ENCODE measurements around the gene SIAH2. TPM values are rescaled to one million over a fixed set of nuclear protein-coding genes. Genes with fewer than 3 reads are reported as not detected.

SIAH2 gene
- polyA plus RNA-seq, 4 donors = 14.5 to 20.0 (median 16.3) TPM

- peaks cover 0 to 2% (median 0%) of the 10 kb centered on the region in 3 donors for H3K4me1 ChIP-seq (ENCODE audit: control insufficient read depth in 3 of 3, insufficient read depth in 2 of 3, low read depth in 1 of 3, low read length in 2 of 3)
- no peaks in the 10 kb centered on the region for H3K36me3 ChIP-seq (ENCODE audit: control insufficient read depth in 3 of 3, insufficient read depth in 2 of 3, low read depth in 1 of 3, low read length in 3 of 3)
- FAIRE-seq = no peak
- no peaks in the 10 kb centered on the region for H3K27me3 ChIP-seq (ENCODE audit: control insufficient read depth in 3 of 3, insufficient read depth in 3 of 3, low read length in 3 of 3)
- no peak overlapping the region for H3K27ac ChIP-seq (ENCODE audit: low read depth in 1 of 3, low read length in 2 of 3)
- 78 to 90% (median 81%) methylated on average over 5 of the region's 5 CpGs for WGBS, 3 donors
- H3K9me3 ChIP-seq (ENCODE audit: control insufficient read depth in 2 of 2, insufficient read depth in 1 of 2, low read depth in 1 of 2, low read length in 1 of 2) = no peaks in the 10 kb centered on the region
- no peak overlapping the region for H3K4me3 ChIP-seq (ENCODE audit: low read depth in 1 of 3, low read length in 3 of 3)
- DNase-seq = no peak
Observed at GRCh38 chr3:150783920-150784746, 21.2 kb upstream of the SIAH2 start.

GRCh38 chr3:150783316-150783715, 20.3 kb upstream of the SIAH2 start:
- Histone ChIP-seq H3K36me3 (ENCODE audit: control insufficient read depth in 3 of 3, insufficient read depth in 2 of 3, low read depth in 1 of 3, low read length in 3 of 3) (no peaks in the 10 kb centered on the region), H3K27ac (ENCODE audit: low read depth in 1 of 3, low read length in 2 of 3) (no peak overlapping the region), H3K9me3 (ENCODE audit: control insufficient read depth in 2 of 2, insufficient read depth in 1 of 2, low read depth in 1 of 2, low read length in 1 of 2) (no peaks in the 10 kb centered on the region), H3K27me3 (ENCODE audit: control insufficient read depth in 3 of 3, insufficient read depth in 3 of 3, low read length in 3 of 3) (no peaks in the 10 kb centered on the region), H3K4me3 (ENCODE audit: low read depth in 1 of 3, low read length in 3 of 3) (no peak overlapping the region), H3K4me1 (ENCODE audit: control insufficient read depth in 3 of 3, insufficient read depth in 2 of 3, low read depth in 1 of 3, low read length in 2 of 3) (peaks cover 0 to 2% (median 0%) of the 10 kb centered on the region in 3 donors)
- no peak for FAIRE-seq
- no peak for DNase-seq
- 73 to 89% (median 88%) methylated on average over 1 of the region's 1 CpG for WGBS, 3 donors

- WGBS, 3 donors = 91 to 93% (median 92%) methylated on average over 22 of the region's 22 CpGs
- no peak for FAIRE-seq
Observed at GRCh38 chr3:150779402-150779858, 16.5 kb upstream of the SIAH2 start.

GRCh38 chr3:150778793-150779401, 15.9 kb upstream of the SIAH2 start:
- no peak overlapping the region for H3K27ac ChIP-seq (ENCODE audit: low read depth in 1 of 3, low read length in 2 of 3)
- H3K27me3 ChIP-seq (ENCODE audit: control insufficient read depth in 3 of 3, insufficient read depth in 3 of 3, low read length in 3 of 3) = no peaks in the 10 kb centered on the region
- H3K4me3 ChIP-seq (ENCODE audit: low read depth in 1 of 3, low read length in 3 of 3) = no peak overlapping the region
- no peak for DNase-seq
- 95 to 97% (median 97%) methylated on average over 42 of the region's 42 CpGs for WGBS, 3 donors
- peaks cover 0 to 2% of the 10 kb centered on the region in 2 donors for H3K9me3 ChIP-seq (ENCODE audit: control insufficient read depth in 2 of 2, insufficient read depth in 1 of 2, low read depth in 1 of 2, low read length in 1 of 2)
- no peaks in the 10 kb centered on the region for H3K4me1 ChIP-seq (ENCODE audit: control insufficient read depth in 3 of 3, insufficient read depth in 2 of 3, low read depth in 1 of 3, low read length in 2 of 3)
- H3K36me3 ChIP-seq (ENCODE audit: control insufficient read depth in 3 of 3, insufficient read depth in 2 of 3, low read depth in 1 of 3, low read length in 3 of 3) = no peaks in the 10 kb centered on the region
- FAIRE-seq = no peak

More at GRCh38 chr3:150779402-150779858, 16.5 kb upstream of the SIAH2 start:
- Histone ChIP-seq H3K27me3 (ENCODE audit: control insufficient read depth in 3 of 3, insufficient read depth in 3 of 3, low read length in 3 of 3) (no peaks in the 10 kb centered on the region), H3K36me3 (ENCODE audit: control insufficient read depth in 3 of 3, insufficient read depth in 2 of 3, low read depth in 1 of 3, low read length in 3 of 3) (no peaks in the 10 kb centered on the region), H3K27ac (ENCODE audit: low read depth in 1 of 3, low read length in 2 of 3) (no peak overlapping the region), H3K4me3 (ENCODE audit: low read depth in 1 of 3, low read length in 3 of 3) (no peak overlapping the region), H3K4me1 (ENCODE audit: control insufficient read depth in 3 of 3, insufficient read depth in 2 of 3, low read depth in 1 of 3, low read length in 2 of 3) (no peaks in the 10 kb centered on the region), H3K9me3 (ENCODE audit: control insufficient read depth in 2 of 2, insufficient read depth in 1 of 2, low read depth in 1 of 2, low read length in 1 of 2) (peaks cover 0 to 2% of the 10 kb centered on the region in 2 donors)
- no peak for DNase-seq

GRCh38 chr3:150775001-150775599, 12.1 kb upstream of the SIAH2 start:
- no peak for FAIRE-seq

GRCh38 chr3:150773616-150774192, 10.7 kb upstream of the SIAH2 start:
- FAIRE-seq = no peak
- Histone ChIP-seq H3K4me1 (ENCODE audit: control insufficient read depth in 3 of 3, insufficient read depth in 2 of 3, low read depth in 1 of 3, low read length in 2 of 3) (no peaks in the 10 kb centered on the region), H3K27ac (ENCODE audit: low read depth in 1 of 3, low read length in 2 of 3) (no peak overlapping the region), H3K4me3 (ENCODE audit: low read depth in 1 of 3, low read length in 3 of 3) (no peak overlapping the region), H3K27me3 (ENCODE audit: control insufficient read depth in 3 of 3, insufficient read depth in 3 of 3, low read length in 3 of 3) (no peaks in the 10 kb centered on the region), H3K9me3 (ENCODE audit: control insufficient read depth in 2 of 2, insufficient read depth in 1 of 2, low read depth in 1 of 2, low read length in 1 of 2) (peaks cover 0 to 2% of the 10 kb centered on the region in 2 donors), H3K36me3 (ENCODE audit: control insufficient read depth in 3 of 3, insufficient read depth in 2 of 3, low read depth in 1 of 3, low read length in 3 of 3) (no peaks in the 10 kb centered on the region)
- no peak for DNase-seq
- 91 to 95% (median 93%) methylated on average over 14 of the region's 14 CpGs for WGBS, 3 donors

More at GRCh38 chr3:150775001-150775599, 12.1 kb upstream of the SIAH2 start:
- 95 to 100% (median 96%) methylated on average over 2 to 7 of the region's 7 CpGs for WGBS, 3 donors
- Histone ChIP-seq H3K9me3 (ENCODE audit: control insufficient read depth in 2 of 2, insufficient read depth in 1 of 2, low read depth in 1 of 2, low read length in 1 of 2) (peaks cover 0 to 2% of the 10 kb centered on the region in 2 donors), H3K4me1 (ENCODE audit: control insufficient read depth in 3 of 3, insufficient read depth in 2 of 3, low read depth in 1 of 3, low read length in 2 of 3) (no peaks in the 10 kb centered on the region), H3K27me3 (ENCODE audit: control insufficient read depth in 3 of 3, insufficient read depth in 3 of 3, low read length in 3 of 3) (no peaks in the 10 kb centered on the region), H3K4me3 (ENCODE audit: low read depth in 1 of 3, low read length in 3 of 3) (no peak overlapping the region), H3K27ac (ENCODE audit: low read depth in 1 of 3, low read length in 2 of 3) (no peak overlapping the region), H3K36me3 (ENCODE audit: control insufficient read depth in 3 of 3, insufficient read depth in 2 of 3, low read depth in 1 of 3, low read length in 3 of 3) (no peaks in the 10 kb centered on the region)
- DNase-seq = no peak

GRCh38 chr3:150771600-150771999, 8.6 kb upstream of the SIAH2 start:
- 79 to 86% (median 81%) methylated on average over 2 of the region's 2 CpGs for WGBS, 3 donors
- Histone ChIP-seq H3K27ac (ENCODE audit: low read depth in 1 of 3, low read length in 2 of 3) (no peak overlapping the region), H3K36me3 (ENCODE audit: control insufficient read depth in 3 of 3, insufficient read depth in 2 of 3, low read depth in 1 of 3, low read length in 3 of 3) (no peaks in the 10 kb centered on the region), H3K27me3 (ENCODE audit: control insufficient read depth in 3 of 3, insufficient read depth in 3 of 3, low read length in 3 of 3) (no peaks in the 10 kb centered on the region), H3K4me3 (ENCODE audit: low read depth in 1 of 3, low read length in 3 of 3) (no peak overlapping the region), H3K4me1 (ENCODE audit: control insufficient read depth in 3 of 3, insufficient read depth in 2 of 3, low read depth in 1 of 3, low read length in 2 of 3) (no peaks in the 10 kb centered on the region), H3K9me3 (ENCODE audit: control insufficient read depth in 2 of 2, insufficient read depth in 1 of 2, low read depth in 1 of 2, low read length in 1 of 2) (peaks cover 0 to 2% of the 10 kb centered on the region in 2 donors)
- FAIRE-seq = no peak
- no peak for DNase-seq

GRCh38 chr3:150770681-150771080, 7.7 kb upstream of the SIAH2 start:
- Histone ChIP-seq H3K27me3 (ENCODE audit: control insufficient read depth in 3 of 3, insufficient read depth in 3 of 3, low read length in 3 of 3) (no peaks in the 10 kb centered on the region), H3K27ac (ENCODE audit: low read depth in 1 of 3, low read length in 2 of 3) (no peak overlapping the region), H3K4me3 (ENCODE audit: low read depth in 1 of 3, low read length in 3 of 3) (no peak overlapping the region), H3K36me3 (ENCODE audit: control insufficient read depth in 3 of 3, insufficient read depth in 2 of 3, low read depth in 1 of 3, low read length in 3 of 3) (no peaks in the 10 kb centered on the region), H3K9me3 (ENCODE audit: control insufficient read depth in 2 of 2, insufficient read depth in 1 of 2, low read depth in 1 of 2, low read length in 1 of 2) (peaks cover 0 to 2% of the 10 kb centered on the region in 2 donors), H3K4me1 (ENCODE audit: control insufficient read depth in 3 of 3, insufficient read depth in 2 of 3, low read depth in 1 of 3, low read length in 2 of 3) (no peaks in the 10 kb centered on the region)
- DNase-seq (no peak), FAIRE-seq (no peak)
- 84 to 92% (median 89%) methylated on average over 3 of the region's 3 CpGs for WGBS, 3 donors

Measured in small intestine (tissue), 7 donors.